ENCODE results near the gene NUP54.
A peak's percentile ranks its signal among the peaks of the same experiment; 100 is the strongest.

The NUP54 gene, protein sequence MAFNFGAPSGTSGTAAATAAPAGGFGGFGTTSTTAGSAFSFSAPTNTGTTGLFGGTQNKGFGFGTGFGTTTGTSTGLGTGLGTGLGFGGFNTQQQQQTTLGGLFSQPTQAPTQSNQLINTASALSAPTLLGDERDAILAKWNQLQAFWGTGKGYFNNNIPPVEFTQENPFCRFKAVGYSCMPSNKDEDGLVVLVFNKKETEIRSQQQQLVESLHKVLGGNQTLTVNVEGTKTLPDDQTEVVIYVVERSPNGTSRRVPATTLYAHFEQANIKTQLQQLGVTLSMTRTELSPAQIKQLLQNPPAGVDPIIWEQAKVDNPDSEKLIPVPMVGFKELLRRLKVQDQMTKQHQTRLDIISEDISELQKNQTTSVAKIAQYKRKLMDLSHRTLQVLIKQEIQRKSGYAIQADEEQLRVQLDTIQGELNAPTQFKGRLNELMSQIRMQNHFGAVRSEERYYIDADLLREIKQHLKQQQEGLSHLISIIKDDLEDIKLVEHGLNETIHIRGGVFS

DNA sequence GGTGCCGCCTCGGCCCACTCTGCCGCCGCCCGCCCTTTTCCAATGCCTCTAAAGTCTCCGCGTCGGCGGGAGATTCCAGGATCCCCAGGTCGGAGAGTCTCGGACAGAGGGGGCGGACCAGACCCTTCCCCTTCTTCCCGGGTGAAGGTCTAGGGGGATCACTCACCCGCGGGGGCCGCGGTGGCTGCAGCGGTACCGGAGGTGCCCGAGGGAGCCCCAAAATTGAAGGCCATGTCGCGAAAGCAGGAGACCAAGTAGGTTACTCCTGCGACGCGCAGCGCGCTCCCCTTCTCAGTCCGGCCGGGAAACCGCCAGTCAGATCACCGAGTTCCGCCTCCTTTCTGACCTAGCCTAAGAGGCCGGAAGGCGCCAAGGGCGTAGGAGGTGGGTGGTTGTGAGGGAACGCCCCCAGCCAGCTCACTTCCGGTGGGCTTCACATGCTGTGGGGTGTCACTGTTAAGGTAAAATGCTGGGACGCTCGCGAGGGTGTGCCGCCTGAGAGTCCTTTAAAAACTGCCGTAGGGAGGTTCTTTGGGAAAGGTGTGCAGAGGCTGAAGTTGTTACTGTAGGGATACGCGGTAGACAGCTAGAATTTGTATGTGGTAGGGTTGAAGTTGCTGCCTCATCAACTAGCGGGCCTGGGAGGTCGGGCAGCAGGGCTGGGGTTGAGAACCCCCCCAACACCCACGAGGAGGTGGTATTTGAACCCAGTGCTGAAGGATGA is at the start of gene NUP54:
TSS of gene NUP54 (minus strand) at position 256 of the 724 bp plus-strand sequence. CDS start at position 233, 23 bp downstream.
- peak within 1 kb of the TSS; percentile 98 for H3K4me3 ChIP-seq (ENCODE audit: low read length)
- no peaks in the 10 kb centered on the region for H3K36me3 ChIP-seq (ENCODE audit: control insufficient read depth, insufficient read depth, low read length)
- H3K27me3 ChIP-seq (ENCODE audit: control insufficient read depth, insufficient read depth, low read length) = no peaks in the 10 kb centered on the region
- no peaks in the 10 kb centered on the region for H3K9me3 ChIP-seq (ENCODE audit: control insufficient read depth, low read length)
- H3K4me1 ChIP-seq (ENCODE audit: control insufficient read depth, insufficient read depth, low read length) = peaks cover 24% of the 10 kb centered on the region
- H3K9ac ChIP-seq (ENCODE audit: low read length) = peak within 1 kb of the TSS; percentile 91

GRCh38 chr4:76197031-76197743 is 49.0 kb upstream of the NUP54 start:
- Histone ChIP-seq H3K9ac (ENCODE audit: low read length) (no peak overlapping the region), H3K36me3 (ENCODE audit: control insufficient read depth, insufficient read depth, low read length) (no peaks in the 10 kb centered on the region), H3K4me1 (ENCODE audit: control insufficient read depth, insufficient read depth, low read length) (peaks cover 86% of the 10 kb centered on the region), H3K27me3 (ENCODE audit: control insufficient read depth, insufficient read depth, low read length) (no peaks in the 10 kb centered on the region), H3K4me3 (ENCODE audit: low read length) (no peak overlapping the region), H3K9me3 (ENCODE audit: control insufficient read depth, low read length) (no peaks in the 10 kb centered on the region)

DNA sequence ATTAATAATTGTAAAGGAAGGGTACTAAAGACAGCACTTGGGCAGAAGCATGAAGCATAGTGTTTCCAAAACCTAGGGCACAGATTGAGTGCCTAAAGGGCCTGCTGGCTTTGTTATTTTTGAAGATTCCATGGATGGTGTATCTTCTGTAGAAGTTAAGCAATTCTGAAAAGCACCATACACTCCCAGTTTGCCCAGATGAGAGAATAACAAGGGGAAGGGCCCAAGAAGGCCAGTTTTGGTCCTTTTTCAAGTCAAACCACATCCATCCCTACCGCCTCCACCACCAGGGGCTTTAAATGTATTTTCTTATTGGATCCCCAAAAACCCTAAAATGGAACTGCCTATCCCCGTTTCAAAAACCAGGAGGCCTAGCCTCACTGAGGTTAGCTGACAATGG is 48.2 kb upstream of the NUP54 start:
- Histone ChIP-seq H3K9ac (ENCODE audit: low read length) (no peak overlapping the region), H3K36me3 (ENCODE audit: control insufficient read depth, insufficient read depth, low read length) (no peaks in the 10 kb centered on the region), H3K27me3 (ENCODE audit: control insufficient read depth, insufficient read depth, low read length) (no peaks in the 10 kb centered on the region), H3K4me3 (ENCODE audit: low read length) (no peak overlapping the region), H3K9me3 (ENCODE audit: control insufficient read depth, low read length) (no peaks in the 10 kb centered on the region), H3K4me1 (ENCODE audit: control insufficient read depth, insufficient read depth, low read length) (peaks cover 83% of the 10 kb centered on the region)

GRCh38 chr4:76195326-76195725 is 47.1 kb upstream of the NUP54 start:
- peaks cover 72% of the 10 kb centered on the region for H3K4me1 ChIP-seq (ENCODE audit: control insufficient read depth, insufficient read depth, low read length)

DNA sequence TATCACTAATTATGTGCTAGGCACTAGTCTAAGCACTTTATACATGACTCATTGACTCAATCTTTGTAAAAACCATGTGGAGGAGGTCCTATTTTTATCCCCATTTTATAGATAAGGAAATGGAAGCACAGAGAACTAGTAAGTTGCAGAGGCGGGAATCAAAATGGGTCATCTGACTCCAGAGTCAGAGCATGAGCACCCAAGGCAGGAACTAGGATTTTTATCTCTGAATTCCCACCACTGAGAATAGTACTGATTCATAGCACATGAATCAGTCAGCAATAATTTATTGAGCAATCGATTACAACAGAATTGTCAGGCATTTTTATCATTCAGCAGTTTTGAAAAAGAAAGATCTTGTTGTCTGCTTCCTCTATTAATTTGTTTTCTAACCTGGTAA is 46.1 kb upstream of the NUP54 start:
- no peak overlapping the region for H3K9ac ChIP-seq (ENCODE audit: low read length)
- H3K36me3 ChIP-seq (ENCODE audit: control insufficient read depth, insufficient read depth, low read length) = no peaks in the 10 kb centered on the region
- no peak overlapping the region for H3K4me3 ChIP-seq (ENCODE audit: low read length)
- H3K27me3 ChIP-seq (ENCODE audit: control insufficient read depth, insufficient read depth, low read length) = no peaks in the 10 kb centered on the region
- peaks cover 62% of the 10 kb centered on the region for H3K4me1 ChIP-seq (ENCODE audit: control insufficient read depth, insufficient read depth, low read length)
- H3K9me3 ChIP-seq (ENCODE audit: control insufficient read depth, low read length) = no peaks in the 10 kb centered on the region

More at GRCh38 chr4:76195326-76195725, 47.1 kb upstream of the NUP54 start:
- Histone ChIP-seq H3K9ac (ENCODE audit: low read length) (no peak overlapping the region), H3K9me3 (ENCODE audit: control insufficient read depth, low read length) (no peaks in the 10 kb centered on the region), H3K36me3 (ENCODE audit: control insufficient read depth, insufficient read depth, low read length) (no peaks in the 10 kb centered on the region), H3K27me3 (ENCODE audit: control insufficient read depth, insufficient read depth, low read length) (no peaks in the 10 kb centered on the region), H3K4me3 (ENCODE audit: low read length) (no peak overlapping the region)

DNA sequence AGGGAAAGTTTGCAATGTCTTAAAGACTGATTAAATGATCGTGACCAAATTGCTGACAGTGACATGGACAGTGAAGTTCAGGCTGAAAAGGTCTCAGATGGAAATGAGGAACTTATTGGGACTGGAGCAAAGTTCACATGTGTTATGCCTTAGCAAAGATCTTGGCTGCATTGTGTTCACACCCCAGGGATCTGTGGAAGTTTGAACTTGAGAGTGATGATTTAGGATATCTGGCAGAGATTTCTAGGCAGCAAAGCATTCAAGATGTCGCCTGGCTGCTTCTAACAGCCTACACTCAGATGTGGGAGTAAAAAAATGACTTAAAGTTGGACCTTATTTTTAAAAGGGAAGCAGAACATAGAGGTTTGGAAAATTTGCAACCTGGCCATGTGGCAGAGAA is 44.0 kb upstream of the NUP54 start:
- Histone ChIP-seq H3K9me3 (ENCODE audit: control insufficient read depth, low read length) (no peaks in the 10 kb centered on the region), H3K36me3 (ENCODE audit: control insufficient read depth, insufficient read depth, low read length) (no peaks in the 10 kb centered on the region), H3K9ac (ENCODE audit: low read length) (no peak overlapping the region), H3K27me3 (ENCODE audit: control insufficient read depth, insufficient read depth, low read length) (no peaks in the 10 kb centered on the region), H3K4me3 (ENCODE audit: low read length) (no peak overlapping the region), H3K4me1 (ENCODE audit: control insufficient read depth, insufficient read depth, low read length) (peaks cover 42% of the 10 kb centered on the region)

DNA sequence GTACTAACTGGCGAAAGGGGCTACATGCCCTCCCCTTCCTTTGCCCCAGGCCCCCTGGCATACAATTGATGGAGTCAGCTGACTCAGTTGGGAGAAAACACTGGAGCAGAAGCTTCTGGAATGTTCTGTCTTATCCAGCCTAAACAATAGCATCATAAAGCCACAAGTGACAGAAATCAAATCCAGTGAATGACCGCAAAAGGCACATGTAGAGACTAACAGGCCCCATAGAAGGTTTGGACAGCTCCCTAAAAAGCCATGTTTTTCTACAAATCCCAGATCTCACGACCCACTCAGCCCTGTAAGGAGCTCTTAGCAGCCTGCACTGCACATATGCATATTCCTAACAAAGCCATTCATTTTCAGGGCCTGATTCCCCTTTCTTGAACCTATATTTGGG is 40.4 kb upstream of the NUP54 start:
- no peak overlapping the region for H3K9ac ChIP-seq (ENCODE audit: low read length)
- peaks cover 8% of the 10 kb centered on the region for H3K4me1 ChIP-seq (ENCODE audit: control insufficient read depth, insufficient read depth, low read length)
- H3K36me3 ChIP-seq (ENCODE audit: control insufficient read depth, insufficient read depth, low read length) = no peaks in the 10 kb centered on the region
- H3K9me3 ChIP-seq (ENCODE audit: control insufficient read depth, low read length) = no peaks in the 10 kb centered on the region
- no peaks in the 10 kb centered on the region for H3K27me3 ChIP-seq (ENCODE audit: control insufficient read depth, insufficient read depth, low read length)
- H3K4me3 ChIP-seq (ENCODE audit: low read length) = no peak overlapping the region

- peaks cover 4% of the 10 kb centered on the region for H3K4me1 ChIP-seq (ENCODE audit: control insufficient read depth, insufficient read depth, low read length)
- H3K36me3 ChIP-seq (ENCODE audit: control insufficient read depth, insufficient read depth, low read length) = no peaks in the 10 kb centered on the region
Measured at GRCh38 chr4:76188149-76188548, 40.0 kb upstream of the NUP54 start.

GRCh38 chr4:76187152-76187551 is 39.0 kb upstream of the NUP54 start:
- H3K4me3 ChIP-seq (ENCODE audit: low read length) = no peak overlapping the region
- H3K27me3 ChIP-seq (ENCODE audit: control insufficient read depth, insufficient read depth, low read length) = no peaks in the 10 kb centered on the region
- H3K9me3 ChIP-seq (ENCODE audit: control insufficient read depth, low read length) = no peaks in the 10 kb centered on the region
- no peak overlapping the region for H3K9ac ChIP-seq (ENCODE audit: low read length)
- no peaks in the 10 kb centered on the region for H3K4me1 ChIP-seq (ENCODE audit: control insufficient read depth, insufficient read depth, low read length)
- H3K36me3 ChIP-seq (ENCODE audit: control insufficient read depth, insufficient read depth, low read length) = no peaks in the 10 kb centered on the region

More at GRCh38 chr4:76188149-76188548, 40.0 kb upstream of the NUP54 start:
- no peaks in the 10 kb centered on the region for H3K27me3 ChIP-seq (ENCODE audit: control insufficient read depth, insufficient read depth, low read length)
- H3K9me3 ChIP-seq (ENCODE audit: control insufficient read depth, low read length) = no peaks in the 10 kb centered on the region
- no peak overlapping the region for H3K4me3 ChIP-seq (ENCODE audit: low read length)
- H3K9ac ChIP-seq (ENCODE audit: low read length) = no peak overlapping the region

DNA sequence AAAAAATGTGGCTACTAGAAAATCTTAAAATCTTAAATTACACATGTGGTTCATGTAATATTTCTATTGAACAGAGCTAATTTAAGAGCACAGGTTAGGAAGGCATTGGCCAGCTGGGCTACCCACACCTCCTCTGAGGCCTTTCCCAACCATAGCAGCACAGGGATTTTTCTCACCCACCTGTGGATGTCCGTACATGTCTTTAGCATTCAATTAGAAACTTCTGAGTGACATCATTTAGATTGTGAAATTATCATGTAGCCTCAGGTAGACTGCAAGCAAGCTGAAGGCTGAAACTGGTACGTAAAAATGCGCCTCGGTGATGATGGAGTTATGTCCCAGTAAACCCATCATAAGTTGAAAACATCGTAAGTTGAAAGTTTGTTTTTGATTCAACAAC is 34.3 kb upstream of the NUP54 start:
- Histone ChIP-seq H3K27me3 (ENCODE audit: control insufficient read depth, insufficient read depth, low read length) (no peaks in the 10 kb centered on the region), H3K36me3 (ENCODE audit: control insufficient read depth, insufficient read depth, low read length) (no peaks in the 10 kb centered on the region), H3K9ac (ENCODE audit: low read length) (no peak overlapping the region), H3K4me3 (ENCODE audit: low read length) (no peak overlapping the region), H3K4me1 (ENCODE audit: control insufficient read depth, insufficient read depth, low read length) (no peaks in the 10 kb centered on the region), H3K9me3 (ENCODE audit: control insufficient read depth, low read length) (no peaks in the 10 kb centered on the region)

- Histone ChIP-seq H3K4me3 (ENCODE audit: low read length) (no peak overlapping the region), H3K4me1 (ENCODE audit: control insufficient read depth, insufficient read depth, low read length) (no peaks in the 10 kb centered on the region), H3K27me3 (ENCODE audit: control insufficient read depth, insufficient read depth, low read length) (no peaks in the 10 kb centered on the region), H3K9ac (ENCODE audit: low read length) (no peak overlapping the region), H3K36me3 (ENCODE audit: control insufficient read depth, insufficient read depth, low read length) (peaks cover 6% of the 10 kb centered on the region), H3K9me3 (ENCODE audit: control insufficient read depth, low read length) (no peaks in the 10 kb centered on the region)
Measured at GRCh38 chr4:76179398-76180318, 31.5 kb upstream of the NUP54 start.

Measured in mucosa of stomach (tissue), 1 donor.